Tibial nerve (tissue), 4 donors: ENCODE results near the gene PC. TPM values are rescaled to one million over a fixed set of nuclear protein-coding genes. Genes with fewer than 3 reads are reported as not detected.
A peak's percentile ranks its signal among the peaks of the same experiment; 100 is the strongest.

Source experiments
- DNase-seq, 2 donors: peaks; one replicate each; pipeline ENCODE4 v3.0.0-alpha.2; 2019; ENCODE audit warnings: low spot score in 2 of 2
- H3K27ac ChIP-seq, 4 donors: fragments of 200-600 bp; sonication (generic) in 3 of 4; one replicate each; pipeline ENCODE4 v1.5.1; 2017 to 2019; ENCODE audit warnings: mild to moderate bottlenecking in 1 of 4
- H3K27me3 ChIP-seq, 2 donors: fragments of 200-600 bp; sonication (generic) in 1 of 2; one replicate each; pipeline versions ENCODE4 v1.5.1 to v1.6.0; 2017 to 2019
- H3K36me3 ChIP-seq, 3 donors: fragments of 200-600 bp; sonication (generic); one replicate each; pipeline ENCODE4 v1.5.1; 2018 to 2019
- H3K4me1 ChIP-seq, 4 donors: fragments of 200-600 bp; sonication (generic) in 3 of 4; one replicate each; pipeline ENCODE4 v1.5.1; 2017 to 2019
- H3K4me3 ChIP-seq, 4 donors: fragments of 200-600 bp; sonication (generic) in 3 of 4; one replicate each; pipeline ENCODE4 v1.5.1; 2017 to 2019; ENCODE audit warnings: mild to moderate bottlenecking in 1 of 4, moderate library complexity in 1 of 4
- H3K9me3 ChIP-seq, 4 donors: fragments of 200-600 bp; sonication (generic) in 3 of 4; one replicate each; pipeline ENCODE4 v1.5.1; 2017 to 2019
- EP300 ChIP-seq, 2 donors: sonication (generic); formaldehyde crosslinking; IDR thresholded peaks; one replicate each; pipeline ENCODE4 v1.6.1; 2017; ENCODE audit warnings: antibody characterized with exemption in 2 of 2, mild to moderate bottlenecking in 1 of 2
- POLR2A ChIP-seq, 2 donors: fragments of 450-650 bp; IDR thresholded peaks; one replicate each; pipeline ENCODE4 v1.6.1; 2017; ENCODE audit warnings: antibody characterized with exemption in 2 of 2, mild to moderate bottlenecking in 2 of 2, moderate library complexity in 2 of 2
- WGBS, 2 donors: methylation state at CpG; one replicate each; pipeline ENCODE4 v1.1.5; 2018; 5-methylcytosine and 5-hydroxymethylcytosine counted together
- total RNA-seq, 4 donors: library from RNA; depleted of rRNA; stranded (reverse); fragments of >200 nt; gene quantifications; one replicate each; pipeline ENCODE4 v1.1.0, GENCODE V29; 2016
- TF ChIP-seq, protein P1 (sequence below), 5 experiments: fragments of 200-600 bp in 3 of 5; fragments of 450-650 bp in 2 of 5; sonication (generic) in 3 of 5; IDR thresholded peaks; one replicate each; pipeline ENCODE4 v1.5.1; 2016 to 2019; ENCODE audit warnings: antibody characterized with exemption in 5 of 5, mild to moderate bottlenecking in 3 of 5, moderate library complexity in 2 of 5

PC gene
- total RNA-seq, 4 donors from 2014 or later: 82.5 to 135 (median 90.2) TPM

DNA sequence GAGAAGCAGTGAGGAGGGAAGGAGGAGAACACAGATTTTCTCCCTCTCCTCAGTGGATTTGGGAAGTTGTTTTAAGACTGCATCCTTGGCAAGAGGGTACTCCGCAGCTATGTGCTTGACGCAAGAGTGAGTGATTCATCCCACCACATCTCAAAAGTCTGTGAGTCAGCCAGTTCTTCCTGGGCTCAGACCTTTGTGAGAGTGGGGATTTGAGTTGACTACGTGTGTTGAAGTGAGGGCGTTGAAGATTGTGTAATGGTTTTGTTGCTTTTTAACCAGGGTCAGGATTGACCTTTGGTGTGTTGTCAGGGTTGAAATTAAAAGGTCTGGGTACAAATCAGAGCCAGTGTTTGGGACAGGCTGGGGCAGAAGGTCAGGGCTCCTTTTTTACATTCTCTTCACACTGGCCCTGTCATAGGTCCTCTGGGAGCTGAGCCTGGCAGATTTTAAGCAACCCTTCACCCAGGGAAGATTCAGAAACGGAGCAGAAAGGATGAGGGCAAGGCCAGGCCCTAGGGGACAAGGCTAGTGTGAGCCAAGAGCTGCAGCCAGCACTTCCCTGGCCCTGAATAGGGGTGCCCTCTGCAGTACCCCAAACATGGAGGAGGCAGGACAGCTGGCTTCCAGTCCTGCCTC is 12.7 kb upstream of the PC start:
- Histone ChIP-seq H3K36me3 (no peaks in the 10 kb centered on the region), H3K4me3 (no peak overlapping the region), H3K27ac (peak overlapping the region; percentile 40 to 77 (median 62)), H3K27me3 (no peaks in the 10 kb centered on the region), H3K4me1 (peaks cover 0 to 18% (median 2%) of the 10 kb centered on the region in 4 donors), H3K9me3 (no peaks in the 10 kb centered on the region)
- DNase-seq: peak; percentile 43 to 66
- peak in 1 of 2 donors; percentile 87 for TF ChIP-seq EP300 (IDR thresholded peaks at IDR 0.05)
- TF ChIP-seq, protein P1, sequence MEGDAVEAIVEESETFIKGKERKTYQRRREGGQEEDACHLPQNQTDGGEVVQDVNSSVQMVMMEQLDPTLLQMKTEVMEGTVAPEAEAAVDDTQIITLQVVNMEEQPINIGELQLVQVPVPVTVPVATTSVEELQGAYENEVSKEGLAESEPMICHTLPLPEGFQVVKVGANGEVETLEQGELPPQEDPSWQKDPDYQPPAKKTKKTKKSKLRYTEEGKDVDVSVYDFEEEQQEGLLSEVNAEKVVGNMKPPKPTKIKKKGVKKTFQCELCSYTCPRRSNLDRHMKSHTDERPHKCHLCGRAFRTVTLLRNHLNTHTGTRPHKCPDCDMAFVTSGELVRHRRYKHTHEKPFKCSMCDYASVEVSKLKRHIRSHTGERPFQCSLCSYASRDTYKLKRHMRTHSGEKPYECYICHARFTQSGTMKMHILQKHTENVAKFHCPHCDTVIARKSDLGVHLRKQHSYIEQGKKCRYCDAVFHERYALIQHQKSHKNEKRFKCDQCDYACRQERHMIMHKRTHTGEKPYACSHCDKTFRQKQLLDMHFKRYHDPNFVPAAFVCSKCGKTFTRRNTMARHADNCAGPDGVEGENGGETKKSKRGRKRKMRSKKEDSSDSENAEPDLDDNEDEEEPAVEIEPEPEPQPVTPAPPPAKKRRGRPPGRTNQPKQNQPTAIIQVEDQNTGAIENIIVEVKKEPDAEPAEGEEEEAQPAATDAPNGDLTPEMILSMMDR (IDR thresholded peaks at IDR 0.05): no peak
- no peak for TF ChIP-seq POLR2A (IDR thresholded peaks at IDR 0.05)
- WGBS, 2 donors: 31 to 44% methylated on average over 5 of the region's 5 CpGs

DNA sequence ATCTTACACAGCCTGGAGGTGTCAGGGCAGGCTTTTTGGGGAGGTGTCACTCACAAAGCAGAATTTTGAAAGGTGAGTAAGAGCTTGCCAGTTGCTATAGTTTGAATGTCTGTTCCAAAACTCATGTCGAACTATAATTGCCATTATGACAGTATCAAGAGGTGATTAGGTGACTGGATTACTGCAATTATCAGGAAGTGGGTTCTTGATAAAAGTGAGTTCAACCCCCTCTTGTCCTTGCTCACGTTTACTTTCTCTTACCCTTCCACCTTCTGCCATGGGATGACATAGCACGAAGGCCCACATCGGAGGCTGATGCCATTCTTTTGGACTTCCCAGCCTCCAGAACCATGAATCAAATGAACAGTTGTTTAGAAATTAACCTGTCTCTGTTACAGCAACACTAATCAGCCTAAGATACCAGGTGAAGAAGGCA is 12.2 kb upstream of the PC start:
- Histone ChIP-seq H3K4me3 (no peak overlapping the region), H3K4me1 (peaks cover 0 to 18% (median 2%) of the 10 kb centered on the region in 4 donors), H3K36me3 (no peaks in the 10 kb centered on the region), H3K9me3 (no peaks in the 10 kb centered on the region), H3K27ac (peak overlapping the region; percentile 40 to 77 (median 58)), H3K27me3 (no peaks in the 10 kb centered on the region)
- no peak for DNase-seq
- WGBS, 2 donors: 85 to 88% methylated on average over 4 of the region's 4 CpGs
- TF ChIP-seq EP300 (IDR thresholded peaks at IDR 0.05): no peak
- TF ChIP-seq, protein P1 (IDR thresholded peaks at IDR 0.05): no peak
- no peak for TF ChIP-seq POLR2A (IDR thresholded peaks at IDR 0.05)

DNA sequence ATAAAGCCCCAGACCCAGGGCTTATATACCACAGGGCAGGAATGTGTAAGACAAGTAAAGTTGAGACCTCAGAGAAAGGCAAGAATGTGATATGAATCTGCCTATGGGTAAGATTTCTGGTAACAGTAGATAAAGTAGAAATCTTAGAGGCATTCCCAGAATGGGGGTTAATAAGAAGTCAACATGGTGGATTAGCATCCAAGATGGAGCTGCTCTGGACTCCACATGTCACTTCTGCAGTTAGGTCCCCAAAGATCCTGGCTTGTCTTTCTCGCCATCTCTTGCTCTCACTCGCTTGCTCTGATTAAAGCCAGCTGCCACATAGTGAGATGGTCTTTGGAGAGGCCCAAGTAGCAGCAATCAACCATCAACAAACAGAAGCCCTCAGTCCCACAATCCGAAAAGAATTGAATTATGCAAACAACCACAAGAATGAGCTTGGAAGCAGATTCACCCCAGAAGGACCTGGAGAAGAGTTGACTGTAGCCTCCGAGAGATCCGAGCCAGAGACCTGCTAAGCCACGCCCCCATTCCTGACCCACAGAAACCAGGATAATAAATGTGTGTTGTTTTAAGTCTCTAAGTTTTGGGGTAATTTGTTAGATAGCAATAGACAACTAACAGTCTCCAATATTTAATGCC is 11.5 kb upstream of the PC start:
- Histone ChIP-seq H3K27me3 (no peaks in the 10 kb centered on the region), H3K9me3 (no peaks in the 10 kb centered on the region), H3K36me3 (no peaks in the 10 kb centered on the region), H3K27ac (peak overlapping the region in 3 of 4 donors; percentile 46 to 77 (median 71)), H3K4me3 (no peak overlapping the region), H3K4me1 (peaks cover 0 to 18% (median 2%) of the 10 kb centered on the region in 4 donors)
- WGBS, 2 donors: 86 to 90% methylated on average over 6 of the region's 6 CpGs
- DNase-seq: no peak
- TF ChIP-seq, protein P1 (IDR thresholded peaks at IDR 0.05): no peak
- TF ChIP-seq EP300 (IDR thresholded peaks at IDR 0.05) (no peak), POLR2A (IDR thresholded peaks at IDR 0.05) (no peak)

DNA sequence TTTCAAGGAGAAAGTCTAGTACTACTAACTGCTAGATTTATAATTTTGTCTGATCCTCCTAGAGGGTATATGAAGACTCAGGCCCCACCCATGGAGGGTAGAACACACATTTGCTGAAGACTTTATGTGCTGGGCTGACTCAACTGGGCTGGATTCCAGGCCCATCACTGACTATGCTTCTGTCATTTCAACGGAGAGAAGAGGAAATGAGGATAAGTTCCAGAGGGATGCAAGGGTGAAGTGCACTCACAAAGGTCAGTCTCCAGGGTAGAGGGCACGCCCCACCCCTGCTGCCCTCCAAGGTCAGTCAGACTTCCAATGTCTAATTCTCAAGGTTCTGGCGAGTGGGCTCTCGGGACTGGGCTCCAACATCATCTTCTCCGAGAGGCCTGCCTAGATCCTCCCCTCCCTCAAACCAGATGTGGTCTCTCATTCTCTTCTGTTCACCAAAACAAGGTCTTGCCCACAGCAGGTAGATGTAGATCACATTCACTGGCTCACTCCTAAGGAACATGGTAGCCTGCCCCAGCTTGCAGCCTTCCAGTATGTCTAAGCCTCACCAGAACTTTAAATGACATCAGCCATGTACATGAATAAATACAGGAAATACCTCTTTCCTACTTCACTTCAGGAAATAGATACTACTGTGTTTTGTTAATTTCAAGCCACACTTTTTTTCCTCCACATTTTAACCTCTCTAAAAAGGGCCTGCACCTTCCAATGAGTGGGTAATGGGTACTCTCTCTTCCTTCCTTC is 9.7 kb upstream of the PC start:
- no peak for TF ChIP-seq EP300 (IDR thresholded peaks at IDR 0.05)
- TF ChIP-seq POLR2A (IDR thresholded peaks at IDR 0.05): no peak
- TF ChIP-seq, protein P1 (IDR thresholded peaks at IDR 0.05): no peak
- Histone ChIP-seq H3K4me3 (no peak overlapping the region), H3K27ac (peak overlapping the region in 2 of 4 donors; percentile 15 to 51), H3K9me3 (no peaks in the 10 kb centered on the region), H3K27me3 (no peaks in the 10 kb centered on the region), H3K36me3 (no peaks in the 10 kb centered on the region), H3K4me1 (peaks cover 0 to 18% (median 2%) of the 10 kb centered on the region in 4 donors)
- DNase-seq: no peak
- WGBS, 2 donors: 67 to 73% methylated on average over 5 of the region's 5 CpGs
